HG02798 (cell line): ENCODE measurements around the gene RIOK2.

ENCODE experiments used
- ATAC-seq: cut with Tn5 transposase; IDR thresholded peaks from one replicate; pipeline ENCODE4 v1.9.1; 2021; ENCODE audit warnings: mild to moderate bottlenecking; ENCODE audit not compliant: unreplicated experiment, poor library complexity

The RIOK2 gene

DNA sequence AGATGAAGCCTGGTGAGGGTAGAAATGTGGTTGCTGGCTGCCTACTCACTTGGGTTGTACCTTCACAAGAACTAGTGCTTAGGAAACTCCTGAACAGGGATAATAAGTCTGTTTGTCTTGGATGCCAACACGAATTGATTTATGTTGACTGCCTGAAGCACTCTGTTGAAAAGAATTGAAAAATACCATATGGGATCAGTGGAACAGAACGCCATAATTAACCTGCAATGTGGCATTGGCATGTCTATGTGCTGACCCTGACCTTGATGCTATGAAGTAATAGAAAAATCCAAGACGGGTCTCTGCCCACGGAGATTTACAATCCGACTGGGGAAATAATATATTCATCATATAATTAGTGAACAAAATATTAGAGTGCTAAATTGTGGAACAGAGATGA, 51.1 kb downstream of the RIOK2 start:
- ATAC-seq: no peak

DNA sequence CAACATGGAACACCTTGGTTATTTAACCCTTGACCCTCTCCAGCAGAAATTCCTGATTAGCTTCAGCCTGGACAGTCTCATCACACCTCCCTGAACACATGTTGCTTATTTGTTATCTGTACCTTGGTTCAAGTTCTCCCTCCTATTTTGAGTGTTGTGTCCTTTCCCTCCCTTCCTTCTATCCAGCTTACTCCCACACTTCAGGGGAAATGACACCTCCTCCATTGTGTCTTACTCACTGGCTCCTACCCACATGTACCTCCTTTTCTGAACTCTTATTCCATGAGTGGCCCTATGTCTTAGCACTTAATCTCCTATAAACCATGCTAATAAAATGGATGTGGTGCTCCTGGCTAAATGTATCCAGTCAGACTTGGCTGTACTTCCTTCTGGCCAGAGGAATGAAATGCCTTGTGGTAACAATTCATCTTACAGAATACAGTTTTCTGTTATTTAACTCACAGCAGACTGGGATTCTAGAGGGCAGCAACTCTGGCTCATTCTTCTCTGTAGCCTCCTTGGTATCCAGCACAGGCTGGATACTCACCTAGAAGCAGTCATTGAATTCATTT, 51.8 kb downstream of the RIOK2 start:
- ATAC-seq: no peak

DNA sequence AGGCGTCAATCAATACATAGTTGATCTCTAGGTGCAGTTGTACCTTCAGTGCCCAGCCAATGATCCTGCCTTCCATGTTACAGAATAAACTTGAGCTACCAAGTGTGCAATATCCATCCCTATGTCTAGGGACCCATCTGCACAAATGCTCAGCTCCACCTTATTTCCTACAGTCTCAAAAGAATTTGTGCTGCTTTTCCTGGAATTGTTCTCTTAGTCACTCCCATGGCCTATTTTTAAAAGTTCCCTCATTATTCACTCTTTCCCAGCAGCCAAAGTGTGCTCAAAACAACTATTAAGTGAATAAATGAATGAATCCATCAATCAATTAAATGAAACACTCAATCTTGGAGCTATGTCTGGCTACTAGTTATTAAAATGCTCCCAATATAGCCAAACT, 55.3 kb downstream of the RIOK2 start:
- ATAC-seq: no peak

DNA sequence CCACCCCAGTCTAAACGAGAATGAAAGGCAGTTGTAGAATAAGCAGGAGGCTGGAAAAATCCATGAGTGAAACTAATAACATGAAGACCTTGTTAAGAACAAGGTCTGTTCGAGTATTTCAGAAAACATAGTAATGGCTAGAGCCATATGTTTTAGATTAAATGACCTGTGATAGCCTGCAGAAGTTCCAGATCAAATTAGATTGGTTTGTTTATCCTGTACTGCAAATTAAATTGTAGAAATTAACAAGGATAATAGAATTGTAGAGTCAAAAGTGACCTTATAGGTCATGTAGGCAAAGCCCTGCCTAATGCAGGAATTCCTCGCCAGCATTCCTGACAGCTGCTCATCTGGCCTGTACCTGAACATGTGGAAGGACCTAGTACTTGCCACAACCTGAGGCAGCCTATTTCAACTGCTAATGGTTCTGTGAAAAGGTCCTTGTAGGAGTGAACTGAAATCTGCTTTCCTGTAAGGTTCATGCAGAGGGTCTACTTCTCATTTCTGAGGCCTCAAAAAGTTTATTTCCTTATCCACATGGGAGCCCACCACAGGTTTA, 57.8 kb downstream of the RIOK2 start:
- no peak for ATAC-seq

DNA sequence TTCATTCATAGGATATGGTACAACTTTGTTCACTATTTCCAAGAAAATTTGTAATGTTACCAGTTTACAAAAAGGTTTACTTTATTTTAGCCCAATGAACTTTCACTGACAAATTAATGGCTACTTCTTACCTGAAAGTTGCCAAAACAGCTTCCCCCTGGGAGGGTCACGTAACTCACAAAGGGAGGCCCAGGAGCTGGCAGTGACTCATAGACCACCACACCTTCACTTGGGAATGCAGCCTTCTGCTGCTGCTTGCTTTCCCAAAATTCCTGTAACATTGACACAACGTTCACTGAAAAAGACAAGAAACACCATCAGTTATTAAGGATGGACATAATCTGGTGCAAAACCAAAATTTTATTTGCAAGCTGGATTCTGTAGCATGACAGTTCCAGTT, 58.7 kb downstream of the RIOK2 start:
- ATAC-seq: no peak

DNA sequence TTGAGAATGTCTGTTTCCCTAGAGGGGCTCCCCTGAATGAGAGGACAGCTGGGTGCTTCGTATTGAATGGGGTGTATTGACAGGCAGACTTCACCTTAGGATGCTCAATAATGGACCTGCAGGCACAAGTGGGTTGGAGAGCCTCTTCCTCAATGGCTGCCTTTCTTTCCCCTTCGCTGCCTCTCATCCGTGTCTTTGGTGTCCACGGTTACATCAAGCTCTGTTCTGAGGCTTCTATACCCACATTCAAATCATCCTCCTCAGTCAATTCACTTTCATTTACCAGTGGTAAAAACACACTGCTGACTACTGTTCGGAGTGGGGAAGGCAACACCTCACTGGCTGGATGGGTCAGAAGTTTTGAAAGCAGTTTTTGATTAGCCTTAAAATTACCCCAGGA, 61.2 kb downstream of the RIOK2 start:
- ATAC-seq: no peak

DNA sequence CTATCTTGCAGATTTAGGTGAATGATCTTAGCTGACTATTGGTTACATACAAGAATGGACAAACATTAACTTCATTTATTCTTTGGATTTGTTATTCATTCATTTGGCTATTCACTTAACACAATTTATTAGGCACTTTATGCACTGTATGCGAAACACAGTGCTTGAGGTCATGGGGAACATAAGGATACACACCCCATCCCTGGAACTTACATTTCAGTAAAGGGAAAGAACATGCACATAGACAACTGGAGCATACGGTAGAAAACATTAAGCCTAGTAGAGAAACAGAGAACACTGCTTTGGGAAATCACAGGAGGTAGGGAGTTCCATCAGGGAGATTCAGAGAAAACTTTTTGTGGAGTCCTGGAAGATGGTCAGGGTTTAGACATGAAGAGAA, 62.9 kb downstream of the RIOK2 start:
- ATAC-seq: no peak

DNA sequence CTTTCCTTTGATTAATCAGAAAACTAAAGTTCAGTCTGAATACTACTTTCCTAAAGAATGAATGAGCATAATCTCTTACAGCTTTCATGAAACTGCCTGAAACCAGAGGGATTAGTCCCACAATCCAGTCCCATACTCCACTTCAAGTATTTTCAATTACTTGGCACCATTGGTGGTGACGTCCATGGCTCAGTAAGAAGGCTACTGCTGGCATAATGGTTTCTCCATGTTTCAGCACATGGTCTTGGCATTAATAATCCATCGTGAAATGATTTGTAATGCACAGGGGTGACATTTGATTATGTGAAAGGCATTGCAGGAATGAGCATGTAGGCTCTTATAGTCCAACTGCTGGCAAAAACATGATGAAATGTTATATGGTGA, 64.0 kb downstream of the RIOK2 start:
- ATAC-seq: no peak

DNA sequence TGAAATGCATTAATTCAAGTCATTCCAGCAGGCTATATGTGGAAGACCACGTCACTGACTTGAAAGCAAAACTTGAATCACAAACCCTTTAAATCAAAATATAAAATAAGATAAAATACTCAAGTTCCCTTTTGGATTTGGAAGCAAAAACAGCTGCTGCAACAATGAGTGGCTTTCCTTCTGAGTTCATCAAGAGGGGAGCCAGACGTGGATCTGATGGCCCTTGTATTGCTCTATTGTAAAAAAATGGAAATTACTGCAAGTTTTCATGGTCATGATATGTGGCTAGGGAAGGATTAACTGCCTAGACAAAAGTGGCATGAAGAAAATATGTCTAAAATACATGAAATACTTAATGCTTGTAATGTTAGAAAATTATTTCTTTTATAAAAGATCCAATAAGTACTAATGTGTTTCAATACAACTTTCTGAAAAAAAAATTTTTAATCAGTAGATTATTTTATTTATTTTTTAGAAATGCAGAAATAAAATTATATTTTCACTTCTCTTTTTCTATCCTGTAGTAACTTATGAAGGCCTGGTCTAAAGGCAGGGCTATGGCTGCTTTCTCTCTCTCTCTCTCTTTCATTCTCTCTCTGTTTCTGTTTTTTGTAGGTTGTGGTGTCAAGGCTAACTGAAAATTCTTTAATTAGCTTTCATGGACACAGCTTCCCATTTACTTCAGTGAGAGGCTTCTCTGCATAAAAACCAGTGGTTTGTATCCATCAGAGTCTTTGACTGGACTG, 64.6 kb downstream of the RIOK2 start:
- no peak for ATAC-seq

DNA sequence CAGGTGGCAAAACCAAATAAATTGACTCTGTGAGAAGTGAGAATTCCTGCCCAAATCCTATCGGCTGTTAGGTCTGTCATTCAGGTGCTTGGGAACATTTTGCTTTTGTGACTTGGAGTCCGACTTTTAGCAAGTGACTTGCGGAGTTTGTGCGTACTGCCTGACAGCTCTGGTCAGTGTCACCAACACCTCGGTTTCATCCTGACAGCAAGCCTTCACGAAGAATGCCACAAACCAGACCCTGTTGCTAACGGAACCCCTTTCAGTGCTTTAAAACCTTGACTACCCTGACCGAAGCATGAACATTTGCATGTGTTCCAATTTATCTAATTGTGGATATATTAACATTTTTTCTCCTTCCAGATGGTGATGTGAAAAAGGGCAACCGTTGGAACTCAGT, 67.1 kb downstream of the RIOK2 start:
- ATAC-seq: no peak

DNA sequence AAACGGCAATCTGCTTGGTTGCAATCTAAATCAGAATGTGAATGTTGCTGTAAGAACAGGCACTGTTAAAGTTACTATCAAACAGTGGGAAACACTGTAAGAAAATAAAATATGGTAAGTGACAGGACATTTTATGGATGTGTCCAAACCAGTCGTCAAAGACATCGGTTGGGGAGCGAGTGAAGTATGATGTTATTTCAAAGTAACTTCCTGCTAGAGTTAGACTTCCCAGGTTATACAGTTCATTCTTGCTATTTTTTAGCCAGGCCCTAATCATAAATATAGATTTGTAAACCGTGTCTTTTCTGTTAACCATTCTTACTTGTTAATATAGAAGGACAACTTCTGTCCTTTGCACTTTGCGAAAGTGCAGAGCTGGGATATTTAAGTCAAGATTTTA, 70.8 kb downstream of the RIOK2 start:
- ATAC-seq: no peak

DNA sequence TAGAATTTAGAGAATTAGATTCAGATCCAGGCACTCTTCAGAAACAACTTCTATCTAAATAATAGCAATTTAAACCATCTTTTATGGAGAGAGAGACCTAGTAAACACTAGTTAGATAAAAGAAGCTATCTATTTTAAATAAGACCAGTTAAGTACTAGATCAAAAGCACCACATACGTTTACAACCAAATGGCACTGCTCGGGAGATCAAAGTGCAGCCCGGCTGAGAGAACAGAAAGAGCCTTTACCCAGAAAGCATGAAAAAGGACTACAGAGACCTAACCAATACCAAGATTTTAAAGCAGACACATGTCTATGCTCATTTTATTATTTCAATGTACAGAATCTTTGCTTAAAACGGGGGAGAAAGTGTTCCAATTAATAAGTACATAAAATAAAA, 71.4 kb downstream of the RIOK2 start:
- ATAC-seq: no peak

DNA sequence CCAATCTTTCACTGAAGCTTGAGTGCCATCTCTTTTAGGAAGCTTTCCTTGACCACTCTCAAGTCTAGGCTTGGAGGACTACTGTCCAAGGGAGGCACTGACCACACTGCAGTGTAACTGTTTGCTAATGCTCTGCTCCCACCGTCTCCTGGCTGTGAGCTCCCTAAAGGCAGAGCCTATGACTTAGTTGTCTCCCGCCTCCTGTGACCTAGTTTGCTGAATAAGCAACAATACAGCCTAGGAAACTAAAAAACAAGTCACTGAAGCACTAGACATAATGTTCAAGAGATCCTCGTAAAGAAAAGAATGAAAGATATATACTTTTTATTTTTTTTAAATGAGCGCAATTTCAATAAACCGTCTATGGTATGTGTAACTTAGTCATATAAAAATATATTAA, 72.0 kb downstream of the RIOK2 start:
- no peak for ATAC-seq
